ENCODE results near the gene CHAMP1.

The CHAMP1 gene

DNA sequence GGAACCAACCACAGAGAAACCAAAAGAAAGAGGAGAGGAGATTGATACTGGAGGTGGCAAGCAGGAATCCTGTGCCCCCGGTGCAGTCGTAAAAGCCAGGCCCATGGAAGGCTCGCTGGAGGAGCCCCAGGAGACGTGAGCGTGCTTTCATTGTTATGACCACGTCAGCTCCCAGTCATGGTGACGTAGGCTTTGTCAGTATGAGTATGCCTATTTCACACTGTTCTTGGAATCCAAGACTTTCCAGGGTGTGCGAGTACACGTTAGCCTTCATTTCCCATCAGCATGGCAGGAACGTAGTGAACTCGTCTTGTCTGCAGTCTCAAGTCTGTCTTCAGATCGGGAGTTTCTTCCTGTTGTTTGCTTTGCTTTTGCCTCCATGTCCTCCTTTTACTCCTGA is 15.4 kb upstream of the CHAMP1 start:
- no peak overlapping the region for H3K27ac ChIP-seq
- no peak for DNase-seq (ENCODE audit: low read depth, low spot score)

- H3K27ac ChIP-seq, result no peak overlapping the region
Measured at GRCh38 chr13:114299604-114300305, 14.5 kb upstream of the CHAMP1 start.

GRCh38 chr13:114303700-114304327 is 10.5 kb upstream of the CHAMP1 start:
- no peak overlapping the region for H3K27ac ChIP-seq

More at GRCh38 chr13:114299604-114300305, 14.5 kb upstream of the CHAMP1 start:
- no peak for DNase-seq (ENCODE audit: low read depth, low spot score)

DNA sequence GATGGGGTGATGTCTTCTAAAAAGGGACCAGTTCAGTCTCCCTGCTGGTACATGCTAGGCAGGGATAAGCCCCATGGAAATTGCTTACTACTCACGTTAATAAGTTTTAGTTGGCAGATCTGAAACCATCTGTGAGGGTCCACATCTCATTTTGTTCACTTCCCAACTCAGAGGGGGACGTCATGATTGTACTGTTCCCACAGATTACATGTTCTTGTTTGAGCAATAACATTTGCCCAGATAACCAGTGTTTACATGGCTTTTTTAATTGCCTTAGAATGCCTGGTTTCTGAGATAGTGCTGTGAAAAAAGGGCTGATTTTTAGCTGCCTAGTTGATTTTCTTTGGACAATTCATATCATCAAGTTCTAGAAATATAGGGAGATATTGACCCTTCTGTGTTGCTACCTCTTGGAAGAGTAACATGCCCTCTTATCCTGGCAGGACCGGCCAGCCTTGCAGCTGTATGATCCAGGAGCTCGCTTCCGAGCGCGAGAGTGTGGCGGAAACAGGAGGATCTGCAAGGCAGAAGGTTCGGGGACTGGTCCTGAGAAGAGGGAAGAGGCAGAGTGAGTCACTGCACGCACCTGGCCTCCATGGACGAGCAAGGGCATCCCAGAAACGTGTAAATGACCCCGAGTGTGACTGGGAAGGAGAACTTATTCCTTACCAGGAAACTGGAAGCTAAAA is 9.8 kb upstream of the CHAMP1 start:
- no peak overlapping the region for H3K27ac ChIP-seq
- no peak for DNase-seq (ENCODE audit: low read depth, low spot score)

More at GRCh38 chr13:114303700-114304327, 10.5 kb upstream of the CHAMP1 start:
- DNase-seq (ENCODE audit: low read depth, low spot score), result no peak

DNA sequence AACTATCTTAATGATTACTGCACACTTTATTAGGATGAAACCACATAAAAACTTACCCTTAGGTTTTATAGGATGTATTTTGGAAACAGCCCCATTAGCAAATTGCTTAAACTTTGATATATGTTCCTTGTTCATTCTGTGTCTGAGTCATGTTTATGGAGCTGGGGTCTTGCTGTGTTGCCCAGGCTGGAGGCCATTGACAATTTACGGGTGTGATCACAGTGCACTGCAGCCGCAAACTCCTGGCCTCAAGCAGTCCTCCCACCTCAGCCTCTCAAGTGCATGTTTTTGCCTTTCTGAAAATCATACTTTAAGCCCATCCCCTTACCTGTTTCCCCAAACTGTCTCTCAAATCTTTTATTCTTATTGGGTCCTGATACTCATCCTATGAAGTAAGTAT is 5.2 kb upstream of the CHAMP1 start:
- DNase-seq (ENCODE audit: low read depth, low spot score), result no peak
- H3K27ac ChIP-seq, result no peak overlapping the region

DNA sequence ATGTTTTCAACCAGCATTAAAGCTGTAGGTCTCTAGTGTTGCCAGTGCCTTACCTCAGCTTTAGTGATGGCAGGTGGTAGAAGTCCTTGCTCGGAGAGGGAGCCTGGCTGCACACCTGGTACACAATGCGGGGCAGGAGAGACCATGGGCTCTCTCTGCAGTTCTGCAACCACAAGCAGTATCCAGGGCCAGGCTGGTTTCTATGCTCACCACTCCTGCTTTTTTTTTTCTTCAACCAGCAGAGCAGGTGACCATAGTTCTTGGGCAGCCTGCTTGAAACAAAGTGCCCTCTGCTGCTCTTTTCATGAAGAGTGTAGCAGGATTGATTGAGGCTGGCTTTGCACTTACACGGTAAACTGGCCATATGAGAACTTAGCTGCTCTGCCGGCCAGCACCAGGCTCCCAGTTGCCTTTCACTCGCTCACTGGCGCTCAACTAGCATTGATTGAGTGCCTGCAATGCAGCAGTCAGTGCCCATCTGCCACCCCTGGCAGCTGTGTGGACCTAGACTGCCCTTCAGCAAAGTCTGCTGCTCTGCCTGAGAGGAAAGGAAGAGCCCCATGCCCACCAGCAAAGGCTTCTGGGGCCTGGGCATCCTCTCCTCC is 4.4 kb upstream of the CHAMP1 start:
- H3K27ac ChIP-seq, result no peak overlapping the region
- no peak for DNase-seq (ENCODE audit: low read depth, low spot score)

- no peak overlapping the region for H3K27ac ChIP-seq
- no peak for DNase-seq (ENCODE audit: low read depth, low spot score)
Measured at GRCh38 chr13:114310956-114311355, 3.3 kb upstream of the CHAMP1 start.

- H3K27ac ChIP-seq, result no peak overlapping the region
- no peak for DNase-seq (ENCODE audit: low read depth, low spot score)
Measured at GRCh38 chr13:114311387-114311786, 2.9 kb upstream of the CHAMP1 start.

- no peak for DNase-seq (ENCODE audit: low read depth, low spot score)
- no peak overlapping the region for H3K27ac ChIP-seq
Measured at GRCh38 chr13:114311908-114312307, 2.4 kb upstream of the CHAMP1 start.

DNA sequence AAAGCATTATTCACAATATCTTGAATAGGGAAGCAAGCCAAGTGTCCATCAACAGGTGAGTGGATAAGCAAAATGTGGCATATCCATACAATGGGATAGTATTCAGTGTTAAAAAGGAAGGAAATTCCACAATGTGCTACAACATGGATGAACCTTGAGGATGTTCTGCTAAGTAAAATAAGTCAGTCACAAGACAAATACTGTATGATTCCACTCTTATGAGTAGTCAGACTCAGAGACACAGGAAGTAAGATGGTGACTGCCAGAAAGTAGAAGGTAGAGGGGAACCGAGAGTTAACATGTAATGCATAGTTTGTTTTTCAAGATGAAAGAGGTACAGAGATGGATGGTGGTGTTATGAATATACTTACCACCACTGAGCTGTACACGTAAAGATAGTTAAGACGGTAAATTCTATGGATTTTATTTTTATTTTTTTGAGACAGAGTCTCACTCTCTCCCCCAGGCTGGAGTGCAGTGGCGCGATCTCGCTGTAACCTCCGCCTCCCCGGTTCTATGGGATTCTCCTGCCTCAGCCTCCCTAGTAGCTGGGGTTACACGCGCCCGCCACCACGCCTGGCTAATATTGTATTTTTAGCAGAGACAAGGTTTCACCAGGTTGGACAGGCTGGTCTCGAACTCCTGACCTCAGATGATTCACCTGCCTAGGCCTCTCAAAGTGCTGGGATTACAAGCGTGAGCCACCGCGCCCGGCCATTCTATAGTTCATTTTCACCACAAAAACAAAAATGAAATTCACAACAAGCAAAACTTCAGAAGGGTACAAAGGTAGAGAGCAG is 1.0 kb upstream of the CHAMP1 start:
- H3K27ac ChIP-seq, result peak overlapping the region; percentile 91
- no peak for DNase-seq (ENCODE audit: low read depth, low spot score)

- no peak for DNase-seq (ENCODE audit: low read depth, low spot score)
- H3K27ac ChIP-seq, result peak overlapping the region; percentile 91
Measured at GRCh38 chr13:114315074-114315785, 927 bp downstream of the CHAMP1 start.

- H3K27ac ChIP-seq, result no peak overlapping the region
- no peak for DNase-seq (ENCODE audit: low read depth, low spot score)
Measured at GRCh38 chr13:114318624-114319023, 4.3 kb downstream of the CHAMP1 start.

- DNase-seq (ENCODE audit: low read depth, low spot score), result no peak
Measured at GRCh38 chr13:114319441-114319913, 5.2 kb downstream of the CHAMP1 start.

DNA sequence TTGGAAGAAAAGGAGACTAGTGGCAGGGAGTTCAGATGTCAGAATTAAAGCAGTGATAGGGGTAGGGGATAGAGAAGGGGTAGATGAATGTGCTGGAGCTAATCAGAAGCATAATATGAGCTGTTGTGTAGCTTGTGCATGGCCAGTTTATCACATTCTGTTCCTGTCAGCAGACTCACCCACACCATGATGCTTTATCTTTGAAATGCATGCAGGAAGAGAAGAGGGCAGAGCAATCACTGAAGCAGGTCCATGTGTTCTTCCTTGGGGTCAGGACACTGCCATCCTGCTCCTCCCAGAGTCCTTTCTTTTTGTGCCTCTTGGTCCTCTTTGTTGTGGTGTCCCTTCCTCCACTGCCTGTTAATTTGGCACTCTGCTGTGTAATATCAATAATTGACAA is 5.8 kb downstream of the CHAMP1 start:
- no peak for DNase-seq (ENCODE audit: low read depth, low spot score)
- H3K27ac ChIP-seq, result no peak overlapping the region

More at GRCh38 chr13:114319441-114319913, 5.2 kb downstream of the CHAMP1 start:
- no peak overlapping the region for H3K27ac ChIP-seq

GRCh38 chr13:114321256-114321655 is 7.0 kb downstream of the CHAMP1 start:
- DNase-seq (ENCODE audit: low read depth, low spot score), result no peak
- H3K27ac ChIP-seq, result no peak overlapping the region

GRCh38 chr13:114323349-114323748 is 9.0 kb downstream of the CHAMP1 start:
- H3K27ac ChIP-seq, result no peak overlapping the region

DNA sequence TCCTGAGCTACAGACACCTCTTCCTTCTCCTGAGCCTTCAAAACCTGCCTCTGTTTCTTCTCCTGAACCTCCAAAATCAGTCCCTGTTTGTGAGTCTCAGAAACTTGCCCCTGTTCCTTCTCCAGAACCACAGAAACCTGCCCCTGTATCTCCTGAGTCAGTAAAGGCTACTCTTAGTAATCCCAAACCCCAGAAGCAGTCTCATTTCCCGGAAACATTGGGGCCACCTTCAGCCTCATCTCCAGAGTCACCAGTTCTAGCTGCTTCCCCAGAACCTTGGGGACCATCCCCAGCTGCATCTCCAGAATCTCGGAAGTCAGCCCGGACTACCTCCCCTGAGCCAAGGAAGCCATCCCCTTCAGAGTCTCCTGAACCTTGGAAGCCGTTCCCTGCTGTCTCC is 10.0 kb downstream of the CHAMP1 start:
- DNase-seq (ENCODE audit: low read depth, low spot score), result no peak
- H3K27ac ChIP-seq, result no peak overlapping the region

More at GRCh38 chr13:114323349-114323748, 9.0 kb downstream of the CHAMP1 start:
- DNase-seq (ENCODE audit: low read depth, low spot score), result no peak

DNA sequence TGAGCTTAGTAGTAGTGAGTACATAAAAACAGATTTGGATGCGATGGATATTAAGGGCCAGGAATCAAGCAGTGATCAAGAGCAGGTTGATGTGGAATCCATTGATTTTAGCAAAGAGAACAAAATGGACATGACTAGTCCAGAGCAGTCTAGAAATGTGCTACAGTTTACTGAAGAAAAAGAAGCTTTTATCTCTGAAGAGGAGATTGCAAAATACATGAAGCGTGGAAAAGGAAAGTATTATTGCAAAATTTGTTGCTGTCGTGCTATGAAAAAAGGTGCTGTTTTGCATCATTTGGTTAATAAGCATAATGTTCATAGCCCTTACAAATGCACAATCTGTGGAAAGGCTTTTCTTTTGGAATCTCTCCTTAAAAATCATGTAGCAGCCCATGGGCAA is 11.4 kb downstream of the CHAMP1 start:
- no peak overlapping the region for H3K27ac ChIP-seq
- DNase-seq (ENCODE audit: low read depth, low spot score), result no peak

DNA sequence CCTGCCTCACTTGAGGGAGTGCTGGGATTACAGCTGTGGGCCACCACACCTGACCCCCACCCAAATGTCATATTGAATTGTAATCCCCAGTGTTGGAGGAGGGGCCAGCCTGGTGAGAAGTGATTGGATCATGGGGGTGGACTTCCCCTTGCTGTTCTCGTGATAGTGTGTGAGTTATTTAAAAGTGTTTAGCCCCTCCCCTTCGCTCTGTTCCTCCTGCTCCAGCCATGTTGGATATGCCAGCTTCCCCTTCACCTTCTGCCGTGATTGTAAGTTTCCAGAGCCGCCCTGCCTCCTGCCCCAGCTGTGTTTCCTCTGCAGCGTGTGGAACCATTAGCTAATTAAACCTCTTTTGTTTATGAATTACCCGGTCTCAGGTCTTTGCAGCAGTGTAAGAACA is 13.7 kb downstream of the CHAMP1 start:
- DNase-seq (ENCODE audit: low read depth, low spot score), result no peak
- H3K27ac ChIP-seq, result no peak overlapping the region

All from epithelial cell of prostate (primary cell).